ENCODE measurements around the gene IL3.

GRCh38 chr5:132017738-132018625 is 42.5 kb upstream of the IL3 start:
- no peak for TF ChIP-seq POLR2A (IDR thresholded peaks at IDR 0.05)
- no peak for TF ChIP-seq CTCF (IDR thresholded peaks at IDR 0.05)
